ENCODE measurements around the gene LRRC51. TPM values are rescaled to one million over a fixed set of nuclear protein-coding genes. Genes with fewer than 3 reads are reported as not detected.
A peak's percentile ranks its signal among the peaks of the same experiment; 100 is the strongest.

Gene LRRC51
- total RNA-seq, 2 donors from 2014 or later, result 8.0 to 9.5 TPM

GRCh38 chr11:72085621-72086351 is 5.1 kb downstream of the LRRC51 start:
- Mint-ChIP-seq H3K36me3 (ENCODE audit: low read depth) (peaks cover 2% of the 10 kb centered on the region), H3K4me3 (no peak overlapping the region), H3K4me1 (peaks cover 32% of the 10 kb centered on the region), H3K27me3 (ENCODE audit: insufficient read depth) (no peaks in the 10 kb centered on the region), H3K27ac (no peak overlapping the region), H3K9me3 (no peaks in the 10 kb centered on the region)
- Histone ChIP-seq H3K4me3 (ENCODE audit: low read length) (no peak overlapping the region), H3K9ac (ENCODE audit: extremely low read depth, low read length, poor library complexity, severe bottlenecking) (no peak overlapping the region), H3K27me3 (ENCODE audit: control insufficient read depth, insufficient read depth, low read length, poor library complexity, severe bottlenecking) (no peaks in the 10 kb centered on the region), H3K36me3 (ENCODE audit: control insufficient read depth, insufficient read depth, low read length) (peaks cover 10% of the 10 kb centered on the region), H3K27ac (ENCODE audit: low read depth, low read length) (peak overlapping the region; percentile 13), H3K9me3 (ENCODE audit: control insufficient read depth, low read length) (no peaks in the 10 kb centered on the region), H3K4me1 (ENCODE audit: control insufficient read depth, insufficient read depth, low read length) (peaks cover 21% of the 10 kb centered on the region)
- no peak for TF ChIP-seq CTCF (conservative IDR thresholded peaks at IDR 0.05)
- WGBS, 2 experiments (ENCODE audit: insufficient coverage in 1 of 2, insufficient read length in 1 of 2), result 83 to 96% methylated on average over 1 to 2 of the region's 3 CpGs
- no peak for DNase-seq

GRCh38 chr11:72088076-72088808 is 7.6 kb downstream of the LRRC51 start:
- peak overlapping the region; percentile 5 for H3K9ac ChIP-seq (ENCODE audit: extremely low read depth, low read length, poor library complexity, severe bottlenecking)
- peaks cover 10% of the 10 kb centered on the region for H3K36me3 ChIP-seq (ENCODE audit: control insufficient read depth, insufficient read depth, low read length)
- 66 to 73% methylated on average over 4 of the region's 4 CpGs for WGBS, 2 experiments (ENCODE audit: insufficient coverage in 1 of 2, insufficient read length in 1 of 2)

DNA sequence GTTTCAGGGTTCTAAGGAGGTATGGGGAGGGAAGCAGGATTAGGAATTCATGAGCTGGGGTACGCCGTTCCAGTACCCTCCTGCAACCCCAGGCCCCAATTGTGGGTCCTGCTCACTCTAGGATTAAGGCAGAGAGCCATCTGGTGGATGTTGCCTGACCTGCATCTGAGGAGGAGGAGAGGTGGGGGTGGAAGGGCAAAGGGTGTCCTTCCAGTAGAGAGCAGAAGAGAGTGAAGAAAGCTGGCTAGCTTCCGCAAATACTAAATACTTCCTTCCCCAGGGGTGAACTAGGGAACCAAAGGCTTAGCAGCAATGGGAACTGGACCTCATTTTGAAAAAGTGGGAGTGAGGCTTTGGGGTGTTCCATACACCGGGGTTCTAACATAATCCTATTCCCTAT is 10.6 kb downstream of the LRRC51 start:
- peak; percentile 93 for TF ChIP-seq CTCF (conservative IDR thresholded peaks at IDR 0.05)

More at GRCh38 chr11:72088076-72088808, 7.6 kb downstream of the LRRC51 start:
- no peaks in the 10 kb centered on the region for H3K27me3 ChIP-seq (ENCODE audit: control insufficient read depth, insufficient read depth, low read length, poor library complexity, severe bottlenecking)
- no peaks in the 10 kb centered on the region for H3K9me3 ChIP-seq (ENCODE audit: control insufficient read depth, low read length)
- Mint-ChIP-seq H3K27ac (peak overlapping the region; percentile 79), H3K36me3 (ENCODE audit: low read depth) (peaks cover 2% of the 10 kb centered on the region), H3K4me1 (peaks cover 43% of the 10 kb centered on the region), H3K27me3 (ENCODE audit: insufficient read depth) (no peaks in the 10 kb centered on the region), H3K9me3 (no peaks in the 10 kb centered on the region), H3K4me3 (no peak overlapping the region)
- peak; percentile 64 for DNase-seq
- no peak overlapping the region for H3K27ac ChIP-seq (ENCODE audit: low read depth, low read length)
- H3K4me1 ChIP-seq (ENCODE audit: control insufficient read depth, insufficient read depth, low read length), result peaks cover 28% of the 10 kb centered on the region
- no peak for TF ChIP-seq CTCF (conservative IDR thresholded peaks at IDR 0.05)
- peak overlapping the region; percentile 0 for H3K4me3 ChIP-seq (ENCODE audit: low read length)

More for the DNA sequence above, 10.6 kb downstream of the LRRC51 start:
- Histone ChIP-seq H3K4me1 (ENCODE audit: control insufficient read depth, insufficient read depth, low read length) (peaks cover 28% of the 10 kb centered on the region), H3K27me3 (ENCODE audit: control insufficient read depth, insufficient read depth, low read length, poor library complexity, severe bottlenecking) (no peaks in the 10 kb centered on the region), H3K4me3 (ENCODE audit: low read length) (no peak overlapping the region), H3K27ac (ENCODE audit: low read depth, low read length) (no peak overlapping the region), H3K9me3 (ENCODE audit: control insufficient read depth, low read length) (no peaks in the 10 kb centered on the region), H3K9ac (ENCODE audit: extremely low read depth, low read length, poor library complexity, severe bottlenecking) (no peak overlapping the region), H3K36me3 (ENCODE audit: control insufficient read depth, insufficient read depth, low read length) (peaks cover 12% of the 10 kb centered on the region)
- Mint-ChIP-seq H3K4me1 (peaks cover 39% of the 10 kb centered on the region), H3K27me3 (ENCODE audit: insufficient read depth) (no peaks in the 10 kb centered on the region), H3K27ac (peak overlapping the region; percentile 71), H3K9me3 (no peaks in the 10 kb centered on the region), H3K36me3 (ENCODE audit: low read depth) (peaks cover 14% of the 10 kb centered on the region), H3K4me3 (no peak overlapping the region)
- WGBS, 2 experiments (ENCODE audit: insufficient coverage in 1 of 2, insufficient read length in 1 of 2), result 67 to 78% methylated on average over 2 to 3 of the region's 4 CpGs
- peak; percentile 95 for DNase-seq

All from endodermal cell (in vitro differentiated cells).